GM10847 (cell line): ENCODE measurements around the gene SHROOM4.

Experiments
- POLR2A ChIP-seq: IDR thresholded peaks from 2 replicates; pipeline ENCODE4 v1.6.1; 2011; ENCODE audit not compliant: insufficient read length; ENCODE audit errors: extremely low read depth

SHROOM4 gene

DNA sequence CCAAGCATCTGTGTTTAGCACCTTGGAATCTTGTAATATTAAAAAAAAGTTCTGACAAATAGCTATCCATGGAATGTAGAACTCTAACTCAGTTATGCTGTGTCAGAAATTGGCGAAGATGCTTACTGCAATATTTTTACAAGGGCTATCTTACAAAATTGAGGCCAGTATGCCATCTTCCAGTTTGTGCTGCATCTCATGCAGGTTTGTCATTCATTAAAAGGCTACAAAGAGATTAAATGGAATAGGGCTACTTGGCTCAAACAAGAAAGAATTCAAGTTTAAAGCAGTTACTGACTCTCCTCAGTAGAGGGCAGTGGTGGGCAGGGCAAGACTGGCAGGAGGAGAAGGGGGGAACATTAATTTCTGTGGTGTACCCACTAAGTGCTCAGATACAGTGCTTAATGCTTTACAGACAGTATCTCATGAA, 66.5 kb downstream of the SHROOM4 start:
- no peak for TF ChIP-seq POLR2A

GRCh38 chrX:50736656-50737055, 77.3 kb downstream of the SHROOM4 start:
- TF ChIP-seq POLR2A = no peak

DNA sequence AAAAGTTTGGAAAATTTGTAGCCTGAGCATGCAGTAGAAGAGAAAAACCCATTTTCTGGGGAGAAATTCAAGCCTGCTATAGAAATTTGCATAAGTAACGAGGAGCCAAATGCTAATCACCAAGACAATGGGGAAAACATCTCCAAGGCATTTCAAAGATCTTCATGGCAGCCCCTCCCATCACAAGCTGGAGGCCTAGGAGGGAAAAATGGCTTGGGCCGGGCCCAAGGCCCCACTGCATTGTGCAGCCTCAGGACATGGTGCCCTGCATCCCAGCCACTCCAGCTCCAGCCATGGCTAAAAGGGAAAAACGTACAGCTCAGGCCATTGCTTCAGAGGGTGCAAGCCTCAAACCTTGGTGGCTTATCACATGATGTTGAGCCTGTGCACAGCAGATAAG, 87.7 kb downstream of the SHROOM4 start:
- no peak for TF ChIP-seq POLR2A

DNA sequence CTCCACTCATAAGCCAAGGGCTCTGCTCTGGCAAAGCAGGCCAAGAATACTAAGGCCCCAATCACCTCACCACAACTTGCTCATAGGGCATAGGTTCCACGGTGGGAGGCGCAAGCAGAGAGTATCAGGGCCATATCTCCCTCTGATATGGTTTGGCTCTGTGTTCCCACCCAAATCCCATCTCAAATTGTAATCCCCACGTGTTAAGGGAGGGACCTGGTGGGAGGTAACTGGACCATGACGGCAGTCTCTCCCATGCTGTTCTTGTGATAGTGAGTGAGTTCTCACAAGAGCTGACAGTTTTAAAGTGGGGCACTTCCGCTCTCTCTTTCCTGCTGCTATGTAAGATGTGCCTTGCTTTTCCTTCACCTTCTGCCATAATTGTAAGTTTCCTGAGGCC, 88.7 kb downstream of the SHROOM4 start:
- TF ChIP-seq POLR2A = no peak

DNA sequence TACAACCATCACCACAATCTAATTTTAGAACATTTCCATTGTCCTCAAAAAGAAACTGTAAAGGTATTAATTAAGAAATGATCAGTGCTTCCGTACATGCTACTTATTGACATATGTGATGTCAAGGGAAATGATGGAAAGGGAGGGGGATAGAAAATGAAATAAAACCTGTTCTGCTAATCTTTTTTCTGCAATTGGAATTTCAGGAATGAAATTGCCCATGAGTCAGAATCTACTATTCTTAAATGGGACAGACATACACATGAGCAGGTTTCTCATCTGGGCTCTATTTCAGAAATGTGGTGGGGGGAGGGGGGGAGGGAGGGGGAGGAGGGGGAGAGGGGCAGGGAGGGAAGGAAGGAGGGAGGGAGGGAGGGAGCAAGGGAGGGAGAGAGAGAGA, 91.0 kb downstream of the SHROOM4 start:
- TF ChIP-seq POLR2A = no peak

GRCh38 chrX:50721764-50722521, 92.1 kb downstream of the SHROOM4 start:
- TF ChIP-seq POLR2A = no peak

DNA sequence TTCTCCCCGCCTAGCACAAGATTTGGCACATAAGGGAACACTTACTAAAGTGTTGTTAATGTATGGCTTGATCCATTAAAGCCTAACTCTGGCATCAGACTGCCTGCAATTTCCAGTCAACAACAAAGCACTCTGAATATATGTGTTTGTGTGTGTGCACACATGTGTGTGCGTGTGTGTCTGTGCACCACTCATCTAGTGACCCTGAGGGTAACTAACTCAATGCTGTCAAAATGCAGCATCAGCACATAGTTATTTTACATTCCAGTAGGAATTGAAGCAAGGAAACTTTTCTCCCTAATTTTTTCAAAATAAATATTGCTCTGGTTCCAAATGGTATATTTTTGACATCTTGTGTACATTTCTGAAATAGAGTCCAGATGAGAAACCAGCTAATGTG, 94.4 kb downstream of the SHROOM4 start:
- no peak for TF ChIP-seq POLR2A

GRCh38 chrX:50718776-50719175, 95.2 kb downstream of the SHROOM4 start:
- TF ChIP-seq POLR2A = no peak

DNA sequence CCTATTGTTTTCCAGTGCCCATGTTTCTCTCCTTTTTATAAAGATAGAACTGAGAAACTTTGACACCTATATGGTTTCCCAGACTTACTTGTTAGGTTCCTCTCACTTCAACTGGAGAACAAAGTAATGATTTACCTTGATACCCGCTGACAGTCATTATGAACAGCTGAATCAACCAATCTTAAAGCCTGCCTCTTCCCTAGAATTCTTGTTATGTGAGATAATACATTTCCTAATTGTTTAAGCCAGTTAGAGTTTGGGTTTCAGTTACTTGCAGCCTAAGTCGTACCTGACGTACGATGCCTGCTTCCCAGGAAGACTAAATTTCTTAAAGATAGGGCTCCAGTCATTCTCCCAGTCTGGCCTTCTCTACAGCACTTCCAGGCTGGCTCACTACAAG, 97.3 kb downstream of the SHROOM4 start:
- TF ChIP-seq POLR2A = no peak

DNA sequence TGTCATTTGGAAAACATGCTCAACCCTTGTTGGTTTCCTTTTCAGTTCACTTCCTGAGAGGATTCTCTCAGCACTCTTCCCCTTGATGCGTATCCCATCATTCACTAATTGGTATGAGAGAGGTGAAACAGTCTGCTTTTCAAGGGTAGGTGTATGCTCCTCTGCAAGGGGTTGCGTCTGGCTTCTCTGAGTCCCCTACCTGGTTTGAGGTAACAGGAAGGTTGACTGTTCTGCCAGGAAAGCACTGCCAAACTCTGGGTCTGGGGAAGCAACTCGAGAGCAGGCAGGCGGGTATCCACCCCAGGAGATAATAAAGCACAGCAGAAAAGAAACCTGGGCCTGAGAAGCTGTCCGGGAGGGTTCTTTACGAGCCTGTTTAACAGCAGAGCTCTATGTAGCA, 101.2 kb downstream of the SHROOM4 start:
- no peak for TF ChIP-seq POLR2A

DNA sequence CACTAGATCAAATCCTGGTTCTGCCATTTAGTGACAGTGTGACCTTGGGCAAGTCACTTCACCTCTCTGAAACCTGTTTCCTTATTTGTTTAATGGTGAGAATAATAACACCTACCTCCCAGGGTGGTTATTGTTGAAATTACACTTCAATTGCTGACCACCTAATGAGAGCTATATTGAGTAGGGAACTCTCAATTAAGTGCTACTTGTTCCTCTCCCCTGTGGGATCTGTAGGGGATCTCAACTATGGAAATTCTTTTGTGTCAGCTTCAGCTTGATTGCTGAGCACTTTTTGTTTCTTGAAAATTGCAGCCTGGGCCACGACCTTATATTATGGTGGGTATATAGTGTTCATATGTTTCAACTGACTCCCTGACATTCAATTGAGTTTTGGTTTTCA, 102.1 kb downstream of the SHROOM4 start:
- no peak for TF ChIP-seq POLR2A

DNA sequence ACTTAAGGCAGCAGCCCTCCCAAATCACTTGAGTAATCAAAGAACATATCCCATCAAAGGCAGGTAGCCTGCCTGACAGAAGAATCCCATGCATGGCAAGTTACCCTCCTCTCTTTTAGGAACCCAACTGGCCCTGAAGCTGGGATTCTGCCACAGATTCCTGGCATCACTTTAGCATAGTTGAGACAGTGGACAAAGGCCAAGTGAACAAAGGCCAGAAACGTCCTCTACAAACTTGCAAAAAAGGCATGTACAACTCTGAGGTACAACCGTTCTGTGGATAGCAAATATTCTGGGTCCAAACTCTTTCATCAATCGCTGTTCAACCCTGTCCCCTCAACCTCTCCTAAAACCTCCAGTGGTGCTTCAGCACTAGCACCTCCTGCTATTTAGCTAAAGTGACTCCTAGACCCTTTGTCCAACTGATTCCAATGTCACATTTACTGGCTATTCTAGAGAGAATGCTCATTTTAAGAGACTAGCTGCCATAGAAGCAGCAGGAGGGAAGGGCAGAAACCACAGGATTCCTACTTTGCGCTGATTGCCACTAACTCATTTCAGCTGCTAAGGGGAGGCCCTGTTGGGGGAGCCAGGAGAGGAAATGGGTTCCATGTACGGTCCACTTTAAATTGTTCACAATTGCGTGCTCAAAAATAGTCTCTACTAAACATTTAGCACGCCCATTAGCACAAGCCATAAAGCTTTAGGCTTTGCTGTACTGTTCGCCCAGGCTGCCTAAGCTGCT, 105.9 kb downstream of the SHROOM4 start:
- no peak for TF ChIP-seq POLR2A

DNA sequence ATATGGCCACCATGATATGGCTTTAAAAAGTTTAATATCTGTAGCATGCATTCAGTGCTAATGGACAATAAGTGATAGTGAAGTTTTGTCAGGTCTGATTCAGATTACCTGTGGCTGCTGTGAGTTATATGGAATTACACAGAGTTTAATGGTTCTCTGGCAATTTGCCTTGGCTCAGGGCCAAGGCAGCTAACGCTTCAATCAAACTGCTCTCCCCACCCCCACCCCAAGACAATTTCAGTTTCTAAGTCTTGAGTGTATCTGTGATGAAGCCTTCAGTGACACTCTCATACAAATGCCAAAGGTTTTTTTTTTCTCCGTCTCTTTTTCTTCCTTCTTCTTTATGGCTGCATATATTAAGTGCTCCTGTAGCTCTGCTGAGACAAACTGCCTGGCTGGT, 106.6 kb downstream of the SHROOM4 start:
- TF ChIP-seq POLR2A = no peak

GRCh38 chrX:50705042-50705441, 109.0 kb downstream of the SHROOM4 start:
- TF ChIP-seq POLR2A = no peak

GRCh38 chrX:50704360-50704759, 109.6 kb downstream of the SHROOM4 start:
- no peak for TF ChIP-seq POLR2A

DNA sequence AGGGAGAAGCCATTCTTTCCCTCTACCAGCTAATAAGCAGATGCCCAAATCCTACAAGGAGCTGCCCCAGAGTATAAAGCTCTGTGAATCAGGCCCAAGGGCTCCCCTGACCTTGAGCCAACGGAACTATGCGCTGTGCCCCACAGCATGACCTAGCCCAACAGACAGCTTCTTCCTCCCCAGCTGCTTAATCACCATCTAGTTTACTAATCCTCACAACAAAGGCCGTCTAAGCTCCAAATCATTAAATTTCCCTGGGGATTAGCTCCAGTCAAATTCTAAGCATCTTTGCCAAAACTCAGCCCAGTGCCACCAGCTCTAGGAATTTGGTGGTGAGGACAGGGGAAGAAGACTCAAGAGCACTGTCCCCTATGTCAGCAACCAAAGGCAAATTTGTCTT, 113.1 kb downstream of the SHROOM4 start:
- no peak for TF ChIP-seq POLR2A

DNA sequence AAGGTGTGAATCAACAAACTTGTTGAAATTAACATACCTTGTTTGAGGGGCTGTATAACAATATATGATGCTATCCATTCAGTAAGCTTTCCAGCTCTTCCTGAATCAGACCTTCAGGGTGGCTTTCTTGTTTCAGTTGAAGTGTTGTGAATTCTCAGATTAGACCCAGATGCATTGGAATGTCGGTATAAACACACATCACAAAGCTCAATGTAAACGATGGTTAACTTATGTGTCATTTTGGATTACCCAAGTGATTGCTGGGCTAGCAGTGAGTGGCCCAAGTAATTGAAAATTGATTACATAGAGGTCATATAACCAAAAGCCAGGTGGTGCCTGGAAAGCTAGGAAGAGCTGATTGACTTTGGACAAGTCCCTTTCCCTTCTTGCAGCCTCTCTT, 115.0 kb downstream of the SHROOM4 start:
- no peak for TF ChIP-seq POLR2A
